HepG2 (cell line): ENCODE results near the gene CELSR3. TPM values are rescaled to one million over a fixed set of nuclear protein-coding genes. Genes with fewer than 3 reads are reported as not detected.

Source experiments
- ARHGAP35 ChIP-seq: sonication (generic); formaldehyde crosslinking; IDR thresholded peaks from 2 replicates; pipeline ENCODE4 v1.9.0; 2022; ENCODE audit warnings: mild to moderate bottlenecking, inconsistent platforms, moderate library complexity, missing genetic modification reagents, borderline replicate concordance
- EZH2 ChIP-seq: conservative IDR thresholded peaks from 2 replicates; pipeline ENCODE4 v1.6.1; 2012; ENCODE audit warnings: mild to moderate bottlenecking, low read depth, low read length, moderate library complexity
- HES4 ChIP-seq: sonication (generic); formaldehyde crosslinking; IDR thresholded peaks from 2 replicates; pipeline ENCODE4 v1.9.0; 2021; ENCODE audit warnings: mild to moderate bottlenecking, missing genetic modification reagents, borderline replicate concordance
- KLF12 ChIP-seq: sonication (generic); formaldehyde crosslinking; IDR thresholded peaks from 2 replicates; pipeline ENCODE4 v1.4.0; 2020; ENCODE audit warnings: missing genetic modification reagents, borderline replicate concordance
- MTERF4 ChIP-seq: sonication (generic); formaldehyde crosslinking; IDR thresholded peaks from 2 replicates; pipeline ENCODE4 v1.8.0; 2023; ENCODE audit warnings: mild to moderate bottlenecking, missing genetic modification reagents
- NR1H2 ChIP-seq: sonication (generic); formaldehyde crosslinking; IDR thresholded peaks from 2 replicates; pipeline ENCODE4 v1.8.1; 2022; ENCODE audit warnings: low read depth, missing genetic modification reagents, borderline replicate concordance
- PHB2 ChIP-seq: fragments of 450-650 bp; IDR thresholded peaks from 2 replicates; pipeline ENCODE4 v1.6.1; 2018; ENCODE audit not compliant: partially characterized antibody
- SAP130 ChIP-seq: IDR thresholded peaks from 2 replicates; pipeline ENCODE4 v1.6.1; 2016; ENCODE audit warnings: low read depth
- SMARCC2 ChIP-seq: fragments of 450-650 bp; IDR thresholded peaks from 2 replicates; pipeline ENCODE4 v1.6.1; 2017; ENCODE audit warnings: antibody characterized with exemption, mild to moderate bottlenecking
- SPEN ChIP-seq: sonication (generic); formaldehyde crosslinking; IDR thresholded peaks from 2 replicates; pipeline ENCODE4 v1.5.1; 2020; ENCODE audit warnings: low read depth, mild to moderate bottlenecking, missing genetic modification reagents
- YY1 ChIP-seq: IDR thresholded peaks from 2 replicates; pipeline ENCODE4 v1.6.1; 2011; ENCODE audit warnings: low read length, low read depth, moderate library complexity, mild to moderate bottlenecking; ENCODE audit not compliant: insufficient read depth, insufficient replicate concordance
- ZBTB20 ChIP-seq: sonication (generic); formaldehyde crosslinking; IDR thresholded peaks from 2 replicates; pipeline ENCODE4 v1.8.1; 2023; ENCODE audit warnings: missing genetic modification reagents, low read depth, mild to moderate bottlenecking, borderline replicate concordance
- ZBTB21 ChIP-seq: sonication (generic); formaldehyde crosslinking; IDR thresholded peaks from 2 replicates; pipeline ENCODE4 v1.4.0; 2020; ENCODE audit warnings: missing genetic modification reagents
- ZHX2 ChIP-seq, 2 experiments: sonication (generic) in 1 of 2; formaldehyde crosslinking in 1 of 2; IDR thresholded peaks; 2 replicates each; pipeline versions ENCODE4 v1.6.1 to v1.9.0; 2014 to 2022; ENCODE audit warnings: antibody characterized with exemption in 1 of 2, borderline replicate concordance in 1 of 2, inconsistent platforms in 1 of 2, low read depth in 1 of 2, missing genetic modification reagents in 1 of 2
- ZIK1 ChIP-seq: sonication (generic); formaldehyde crosslinking; IDR thresholded peaks from 2 replicates; pipeline ENCODE4 v1.5.0; 2020; ENCODE audit warnings: mild to moderate bottlenecking, low read depth, missing genetic modification reagents, borderline replicate concordance
- ZMYM2 ChIP-seq: sonication (generic); formaldehyde crosslinking; IDR thresholded peaks from 2 replicates; pipeline ENCODE4 v1.8.0; 2022; ENCODE audit warnings: mild to moderate bottlenecking, missing genetic modification reagents
- ZNF124 ChIP-seq: sonication (generic); formaldehyde crosslinking; IDR thresholded peaks from 2 replicates; pipeline ENCODE4 v1.4.0; 2020; ENCODE audit warnings: missing genetic modification reagents
- ZNF205 ChIP-seq: IDR thresholded peaks from 2 replicates; pipeline ENCODE4 v1.6.1; 2018; ENCODE audit warnings: missing biosample characterization, missing genetic modification reagents
- ZNF484 ChIP-seq: sonication (generic); formaldehyde crosslinking; IDR thresholded peaks from 2 replicates; pipeline ENCODE4 v1.5.1; 2020; ENCODE audit warnings: mild to moderate bottlenecking, low read depth, missing genetic modification reagents, borderline replicate concordance
- ZNF510 ChIP-seq: sonication (generic); formaldehyde crosslinking; IDR thresholded peaks from 2 replicates; pipeline ENCODE4 v1.4.0; 2020; ENCODE audit warnings: low read depth, mild to moderate bottlenecking, missing genetic modification reagents
- ZNF737 ChIP-seq: sonication (generic); formaldehyde crosslinking; IDR thresholded peaks from 2 replicates; pipeline ENCODE4 v1.5.0; 2020; ENCODE audit warnings: missing genetic modification reagents, mild to moderate bottlenecking, borderline replicate concordance
- polyA plus RNA-seq, 8 experiments: library from polyadenylated mRNA; depleted of rRNA in 3 of 8; stranded (reverse) in 7 of 8; unstranded in 1 of 8; fragments of >200 nt; fragmentation: Illumina TruSeq in 4 of 8; extraction: Trizol in 4 of 8; gene quantifications; 2 replicates each; pipeline versions ENCODE4 v1.2.1 to v1.2.3, GENCODE V29; 2011 to 2016; ENCODE audit warnings: low read depth in 4 of 8, missing spikeins in 1 of 8, mixed read lengths in 1 of 8; ENCODE audit not compliant: insufficient read depth in 1 of 8
- total RNA-seq, 5 experiments: library from RNA; depleted of rRNA; stranded (reverse); fragments of >200 nt; fragmentation: Illumina TruSeq; extraction: Trizol; gene quantifications; 2 replicates each; pipeline ENCODE4 v1.2.3, GENCODE V29; 2016; ENCODE audit warnings: low read depth in 1 of 5

CELSR3 gene
- total and polyA plus RNA-seq, 2 of the 13 experiments (the other 11 are each of a cell fraction or from before 2014, with no cell fraction given) = 5.4 to 6.7 TPM

- peak; percentile 100 for TF ChIP-seq NR1H2 (CRISPR knock-in tag)
- peak; percentile 100 for TF ChIP-seq HES4 (CRISPR knock-in tag)
- peak; percentile 100 for TF ChIP-seq ZBTB20 (CRISPR knock-in tag)
- no peak for TF ChIP-seq SMARCC2
- TF ChIP-seq ZNF205 = peak; percentile 99
- no peak for TF ChIP-seq EZH2
- peak; percentile 100 for TF ChIP-seq MTERF4 (CRISPR knock-in tag)
- TF ChIP-seq YY1 = peak; percentile 36
- TF ChIP-seq PHB2 = no peak
- TF ChIP-seq ZNF737 (CRISPR knock-in tag) = peak; percentile 100
- TF ChIP-seq ZMYM2 = peak; percentile 90
- TF ChIP-seq ZNF484 (CRISPR knock-in tag) = peak; percentile 99; the same call in 1 of the 2 replicates
- TF ChIP-seq SPEN (CRISPR knock-in tag) = peak; percentile 100
- TF ChIP-seq ZNF124 (CRISPR knock-in tag) = peak; percentile 100
- TF ChIP-seq ARHGAP35 = peak; percentile 100
- TF ChIP-seq KLF12 (CRISPR knock-in tag) = peak; percentile 100
- TF ChIP-seq ZBTB21 = peak; percentile 94
- peak; percentile 100 for TF ChIP-seq ZIK1 (CRISPR knock-in tag)
- peak; percentile 100 for TF ChIP-seq ZNF510 (CRISPR knock-in tag)
- peak; percentile 100 for TF ChIP-seq SAP130 (CRISPR knock-in tag)
- TF ChIP-seq ZHX2 (IDR thresholded peaks at IDR 0.05; ENCODE audit: low read depth) = peak; percentile 21
- peak; percentile 100 for TF ChIP-seq ZHX2 (CRISPR knock-in tag; IDR thresholded peaks at IDR 0.05; ENCODE audit: borderline replicate concordance)
Observed at GRCh38 chr3:48661501-48662144, 1.1 kb downstream of the CELSR3 start (continued).
